Measurements from ENCODE around the gene DPP10.
"Not testable (repeated sequence)": the region's sequence is repeated elsewhere in the genome, so short reads cannot be mapped to it uniquely, and the experiment has no call there.

The DPP10 gene

GRCh38 chr2:114717049-114717448 lies 274.6 kb downstream of the DPP10 start:
- DNase-seq (ENCODE audit: low read depth in 3 of 3): no peak

DNA sequence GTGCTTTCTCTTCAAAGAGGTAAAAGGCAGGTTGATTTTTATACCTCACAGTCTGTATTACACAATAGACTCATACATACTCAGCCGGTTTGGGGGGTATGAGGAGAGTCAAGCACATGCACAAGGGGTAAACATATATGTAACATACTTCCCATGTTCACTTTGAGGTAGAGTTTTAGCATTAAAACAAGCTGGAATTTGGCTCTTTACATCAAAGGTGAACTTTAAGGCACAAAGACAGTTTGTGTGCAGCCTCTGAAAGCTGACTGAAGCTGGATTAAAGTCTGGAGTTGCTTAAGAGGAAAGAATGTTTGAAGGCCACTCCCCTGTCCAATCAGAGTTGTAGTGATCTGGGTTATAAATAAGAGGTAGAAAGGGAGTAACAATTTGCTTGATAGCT lies 282.0 kb downstream of the DPP10 start:
- DNase-seq (ENCODE audit: low read depth in 3 of 3): no peak

DNA sequence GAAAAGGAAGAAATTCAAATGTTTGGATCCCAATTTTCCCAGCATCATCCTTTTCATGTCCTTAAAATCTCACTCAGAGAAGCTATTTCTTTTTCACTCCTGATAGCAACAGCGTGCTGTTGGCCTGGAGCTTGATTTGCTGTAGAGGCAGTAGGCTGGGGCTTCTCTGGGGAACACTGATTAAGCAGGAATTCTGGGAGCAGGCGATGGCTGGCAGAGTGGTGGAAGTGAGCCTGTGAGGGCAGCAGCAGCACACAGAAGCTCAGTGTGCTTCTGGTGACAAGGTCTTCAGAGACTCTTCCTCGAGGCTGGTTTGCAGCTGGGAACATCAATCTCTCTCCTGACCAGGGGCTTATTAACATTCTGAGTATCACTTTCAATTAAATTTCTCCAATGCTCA lies 284.6 kb downstream of the DPP10 start:
- DNase-seq (ENCODE audit: low read depth in 3 of 3): no peak

- no peak for DNase-seq (ENCODE audit: low read depth in 3 of 3)
Observed at GRCh38 chr2:114728372-114728771, 285.9 kb downstream of the DPP10 start.

- DNase-seq (ENCODE audit: low read depth in 3 of 3): no peak
Observed at GRCh38 chr2:114729026-114729425, 286.6 kb downstream of the DPP10 start.

DNA sequence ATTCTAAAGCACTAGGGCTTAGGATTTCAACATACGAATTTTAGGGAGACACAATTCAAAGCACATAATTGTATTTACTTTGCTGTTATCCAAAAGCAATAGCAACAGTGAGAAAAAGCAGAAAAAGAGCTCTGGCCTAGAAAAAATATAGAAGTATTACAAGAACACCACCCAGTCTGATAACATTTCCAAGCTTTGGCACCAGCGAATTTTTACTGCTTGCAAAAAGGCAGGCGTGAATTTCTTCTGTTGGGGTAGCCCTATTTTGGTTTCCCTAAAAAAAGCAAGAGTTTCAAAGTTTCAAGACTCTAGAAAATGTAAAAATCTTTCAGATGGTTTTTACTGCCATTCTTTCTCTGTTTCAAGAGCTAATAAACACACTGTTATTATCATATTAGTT lies 292.7 kb downstream of the DPP10 start:
- DNase-seq (ENCODE audit: low read depth in 3 of 3): no peak

DNA sequence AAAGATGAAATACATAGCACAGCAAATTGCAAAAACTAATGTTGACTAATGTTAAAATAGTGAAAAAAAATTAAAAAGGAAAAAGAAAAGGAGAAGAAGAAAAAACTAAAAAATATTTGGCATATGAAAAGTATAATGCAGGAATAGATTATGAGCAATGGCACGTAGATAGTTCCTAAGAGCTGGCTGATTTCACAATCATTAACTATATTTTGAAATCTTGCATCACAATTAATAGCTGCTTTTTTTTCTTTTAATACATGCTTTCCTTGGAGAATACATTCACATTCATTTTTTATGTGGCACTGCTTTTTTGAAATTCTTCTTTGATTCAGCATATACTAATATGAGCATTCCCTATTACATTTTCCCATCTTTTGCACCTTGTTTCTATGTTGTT lies 299.8 kb downstream of the DPP10 start:
- no peak for DNase-seq (ENCODE audit: low read depth in 3 of 3)

DNA sequence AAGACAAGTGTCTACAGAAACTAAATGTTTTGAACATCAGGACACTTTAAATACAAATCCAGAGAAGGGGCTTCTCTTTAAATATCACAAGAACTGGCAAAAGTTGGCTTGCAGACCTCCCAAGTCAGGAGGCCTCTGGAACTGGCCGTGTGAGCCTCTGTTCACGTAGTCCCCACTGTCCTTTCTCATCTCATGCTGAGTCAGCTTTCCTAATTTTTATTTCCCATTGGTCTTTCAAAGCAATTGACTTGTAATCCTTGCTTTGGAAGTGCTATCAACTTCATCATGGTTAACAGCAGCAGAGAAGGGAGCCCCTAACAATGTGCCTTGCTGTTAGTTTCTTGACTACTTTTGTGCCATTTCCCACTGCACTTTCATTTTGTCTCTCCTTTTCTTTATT lies 303.3 kb downstream of the DPP10 start:
- no peak for DNase-seq (ENCODE audit: low read depth in 3 of 3)

- DNase-seq (ENCODE audit: low read depth in 3 of 3): not testable (repeated sequence)
Observed at GRCh38 chr2:114748175-114748574, 305.7 kb downstream of the DPP10 start.

GRCh38 chr2:114752425-114752824 lies 310.0 kb downstream of the DPP10 start:
- no peak for DNase-seq (ENCODE audit: low read depth in 3 of 3)

GRCh38 chr2:114753145-114753544 lies 310.7 kb downstream of the DPP10 start:
- no peak for DNase-seq (ENCODE audit: low read depth in 3 of 3)

DNA sequence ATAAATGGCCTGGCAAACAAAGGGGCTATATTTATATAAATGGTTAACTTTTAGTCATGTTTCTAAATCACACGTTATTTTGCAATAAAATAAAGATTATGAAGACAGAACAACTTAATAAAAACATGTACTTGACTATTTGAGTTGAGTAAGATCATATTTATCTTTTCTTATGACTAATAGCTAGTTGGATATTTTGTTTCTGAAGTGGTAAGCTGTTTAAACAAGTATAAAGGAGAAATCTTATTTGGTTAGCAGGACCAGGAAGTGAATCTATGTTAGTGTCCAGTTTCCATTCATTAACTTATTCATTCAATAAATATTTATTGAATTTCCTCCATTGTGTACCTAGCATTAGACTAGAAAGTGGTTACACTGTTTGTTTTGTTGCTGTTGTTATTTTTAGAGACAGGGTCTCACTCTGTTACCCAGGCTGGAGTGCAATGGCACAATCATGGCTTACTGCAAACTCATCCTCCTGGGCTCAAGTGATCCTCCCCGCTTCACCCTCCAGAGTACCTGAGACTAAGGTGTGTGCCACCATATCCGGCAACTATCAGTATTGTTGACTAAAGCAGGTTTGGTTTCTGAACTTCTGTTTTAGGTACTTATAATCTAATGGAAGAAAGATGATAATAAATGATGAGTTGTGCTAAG lies 312.6 kb downstream of the DPP10 start:
- no peak for DNase-seq (ENCODE audit: low read depth in 3 of 3)

GRCh38 chr2:114762376-114762775 lies 319.9 kb downstream of the DPP10 start:
- DNase-seq (ENCODE audit: low read depth in 3 of 3): no peak

- DNase-seq (ENCODE audit: low read depth in 3 of 3): no peak
Observed at GRCh38 chr2:114762986-114763385, 320.5 kb downstream of the DPP10 start.

DNA sequence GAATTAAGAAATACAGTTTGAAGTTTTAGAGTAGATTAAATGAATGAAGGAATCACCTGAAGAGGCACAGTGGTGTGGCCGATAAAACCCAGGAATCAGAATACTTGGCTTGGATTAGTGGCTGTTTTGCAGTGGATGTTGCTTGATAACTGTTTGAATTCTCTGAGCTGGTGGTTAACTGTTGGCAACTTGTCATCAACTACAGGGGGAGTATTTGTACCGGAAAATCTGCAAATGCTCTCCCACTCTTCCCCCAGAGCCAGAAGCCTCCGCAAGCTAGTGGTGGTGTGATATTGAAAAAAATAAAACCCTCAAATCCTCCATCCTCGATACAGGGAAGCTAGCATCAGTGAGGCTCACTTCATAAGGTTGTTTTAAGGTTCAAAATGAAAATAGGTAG lies 326.7 kb downstream of the DPP10 start:
- no peak for DNase-seq (ENCODE audit: low read depth in 3 of 3)

DNA sequence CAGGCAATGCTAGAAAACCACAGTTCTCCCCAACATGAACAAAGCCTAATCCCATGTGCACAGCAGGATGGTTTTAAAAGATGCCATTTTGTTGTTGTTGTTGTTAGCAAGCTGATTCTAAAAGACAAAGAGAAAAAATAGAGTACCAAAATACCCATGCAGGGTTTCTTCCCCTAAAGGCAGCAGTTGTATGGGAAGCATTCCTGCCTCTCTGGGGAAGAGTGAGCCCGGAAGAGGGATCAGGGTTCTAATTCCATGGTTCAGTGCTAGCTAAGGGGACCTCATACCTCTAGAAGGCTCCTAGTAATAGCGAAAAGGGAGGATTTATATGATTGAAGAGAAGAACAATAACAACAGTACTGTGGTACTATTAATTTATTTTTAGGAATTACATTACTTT lies 327.6 kb downstream of the DPP10 start:
- no peak for DNase-seq (ENCODE audit: low read depth in 3 of 3)

DNA sequence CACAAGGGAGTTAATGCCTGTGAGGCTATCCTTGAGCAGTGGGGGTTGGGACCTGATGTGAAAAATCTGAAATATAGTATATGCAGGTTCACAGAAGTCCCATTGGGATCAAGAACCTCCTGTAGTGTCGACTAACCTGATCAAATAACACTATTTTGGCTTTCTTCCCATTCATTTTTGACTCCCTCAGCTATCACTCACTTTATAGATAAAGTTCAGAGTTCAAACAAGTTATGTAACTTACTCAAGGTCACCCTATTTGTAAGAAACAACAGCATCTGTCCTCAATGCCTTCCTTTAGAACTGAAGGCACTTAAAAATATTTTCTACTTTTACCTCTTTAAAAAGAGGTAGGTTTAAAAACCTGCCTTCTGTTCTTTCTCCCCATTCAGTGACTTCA lies 341.6 kb downstream of the DPP10 start:
- no peak for DNase-seq (ENCODE audit: low read depth in 3 of 3)

- no peak for DNase-seq (ENCODE audit: low read depth in 3 of 3)
Observed at GRCh38 chr2:114784890-114785583, 342.6 kb downstream of the DPP10 start.

GRCh38 chr2:114786901-114787300 lies 344.5 kb downstream of the DPP10 start:
- DNase-seq (ENCODE audit: low read depth in 3 of 3): no peak

- no peak for DNase-seq (ENCODE audit: low read depth in 3 of 3)
Observed at GRCh38 chr2:114787486-114787885, 345.0 kb downstream of the DPP10 start.

GRCh38 chr2:114789989-114790388 lies 347.5 kb downstream of the DPP10 start:
- DNase-seq (ENCODE audit: low read depth in 3 of 3): no peak

GRCh38 chr2:114797540-114797939 lies 355.1 kb downstream of the DPP10 start:
- no peak for DNase-seq (ENCODE audit: low read depth in 3 of 3)

DNA sequence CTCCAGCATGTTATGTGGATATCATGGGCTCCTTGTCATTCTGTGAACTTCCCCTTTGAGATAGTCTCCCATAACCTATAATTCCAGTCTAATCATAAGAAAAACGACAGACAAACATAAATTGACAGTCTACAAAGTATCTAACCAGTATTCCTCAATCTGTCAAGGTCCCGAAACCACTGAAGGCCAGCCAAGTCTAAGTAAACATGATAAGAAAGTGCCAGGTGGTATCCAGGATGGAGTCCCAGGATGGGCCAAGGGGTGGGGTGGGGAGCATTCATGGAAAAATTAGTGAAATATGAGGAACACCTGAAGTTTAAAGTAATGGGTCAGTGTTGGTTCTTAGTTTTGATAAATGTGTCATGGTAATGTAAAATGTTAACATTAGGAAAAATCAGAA lies 355.5 kb downstream of the DPP10 start:
- no peak for DNase-seq (ENCODE audit: low read depth in 3 of 3)

- no peak for DNase-seq (ENCODE audit: low read depth in 3 of 3)
Observed at GRCh38 chr2:114800371-114800770, 357.9 kb downstream of the DPP10 start.
